ENCODE data around the gene TBC1D5. TPM values are rescaled to one million over a fixed set of nuclear protein-coding genes. Genes with fewer than 3 reads are reported as not detected.

The TBC1D5 gene
- total RNA-seq, 1 donor from 2014 or later, result 32.1 TPM

DNA sequence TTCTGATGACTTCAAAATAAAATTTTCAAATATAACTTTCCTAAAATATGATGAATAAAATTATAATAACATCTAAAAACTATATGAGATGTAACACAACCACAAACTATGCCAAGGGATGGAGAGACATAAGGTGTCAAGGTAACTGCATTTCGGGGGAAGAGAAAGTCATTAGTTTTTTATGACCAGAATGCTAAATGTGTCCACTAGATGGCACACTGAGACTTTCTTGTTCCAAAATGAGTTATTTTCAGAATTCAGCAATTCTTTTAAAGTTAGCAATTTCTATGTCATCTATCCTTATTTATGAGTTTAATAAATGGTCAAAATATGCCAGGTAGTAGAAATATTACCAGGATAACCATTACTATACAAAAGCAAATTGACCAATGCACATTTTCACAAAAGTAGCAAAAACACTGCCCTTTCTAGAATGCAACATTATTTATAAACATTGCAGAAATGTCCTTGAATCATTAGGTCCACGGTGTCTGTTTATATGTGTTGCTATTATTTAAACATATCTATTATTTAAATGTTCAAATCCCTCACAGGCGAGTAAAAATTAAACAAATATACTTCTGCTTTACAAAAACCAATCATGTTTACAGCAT lies 483.5 kb downstream of the TBC1D5 start:
- H3K4me3 ChIP-seq (ENCODE audit: low read depth, low read length), result no peak overlapping the region
- no peak for DNase-seq (ENCODE audit: low read depth)

GRCh38 chr3:17257269-17257668 lies 485.2 kb downstream of the TBC1D5 start:
- no peak for TF ChIP-seq CTCF (conservative IDR thresholded peaks at IDR 0.05; ENCODE audit: low read depth, low read length)
- no peak for DNase-seq (ENCODE audit: low read depth)
- H3K4me3 ChIP-seq (ENCODE audit: low read depth, low read length), result no peak overlapping the region

More for the DNA sequence above, 483.5 kb downstream of the TBC1D5 start:
- TF ChIP-seq CTCF (conservative IDR thresholded peaks at IDR 0.05; ENCODE audit: low read depth, low read length), result peak; percentile 72

DNA sequence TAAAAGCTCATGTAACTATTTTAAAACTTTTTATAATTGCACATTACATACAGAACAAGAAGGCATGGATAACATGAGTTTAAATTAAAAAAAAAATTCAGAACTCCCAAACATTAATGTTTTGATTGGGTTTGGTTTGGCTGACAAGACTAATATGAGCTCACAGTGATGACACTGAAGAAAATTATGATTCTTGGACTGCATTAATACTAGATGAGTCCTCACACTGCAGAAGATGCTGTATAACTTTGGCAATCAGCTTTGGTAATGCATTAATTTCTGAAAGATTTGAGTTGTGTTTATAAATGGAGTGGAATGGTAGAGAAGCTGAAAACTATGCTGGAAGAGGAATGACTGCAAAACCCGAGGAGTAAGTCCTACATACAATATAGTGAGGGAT lies 498.8 kb downstream of the TBC1D5 start:
- no peak overlapping the region for H3K4me3 ChIP-seq (ENCODE audit: low read depth, low read length)
- TF ChIP-seq CTCF (conservative IDR thresholded peaks at IDR 0.05; ENCODE audit: low read depth, low read length), result no peak
- no peak for DNase-seq (ENCODE audit: low read depth)

DNA sequence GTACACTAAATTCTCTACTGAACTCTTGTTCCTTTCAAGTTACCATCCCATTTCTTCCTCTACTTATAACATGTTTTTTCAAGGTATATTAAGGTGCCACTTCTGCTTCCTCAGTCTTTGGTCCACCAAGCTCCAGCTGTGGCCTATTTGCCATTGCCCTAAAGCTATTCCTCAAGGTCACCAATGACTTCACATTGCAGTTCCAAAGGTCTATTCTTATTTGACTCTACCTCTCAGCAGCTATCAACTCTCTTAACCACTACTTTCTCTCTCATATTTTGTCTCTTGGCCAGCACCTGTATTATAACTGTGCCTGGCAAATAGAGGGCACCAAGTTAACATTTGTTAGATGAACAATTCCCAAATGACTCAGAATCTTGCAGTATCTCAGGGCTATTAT lies 503.0 kb downstream of the TBC1D5 start:
- DNase-seq (ENCODE audit: low read depth), result no peak
- no peak overlapping the region for H3K4me3 ChIP-seq (ENCODE audit: low read depth, low read length)
- no peak for TF ChIP-seq CTCF (conservative IDR thresholded peaks at IDR 0.05; ENCODE audit: low read depth, low read length)

GRCh38 chr3:17238023-17238422 lies 504.4 kb downstream of the TBC1D5 start:
- no peak for DNase-seq (ENCODE audit: low read depth)
- H3K4me3 ChIP-seq (ENCODE audit: low read depth, low read length), result no peak overlapping the region
- no peak for TF ChIP-seq CTCF (conservative IDR thresholded peaks at IDR 0.05; ENCODE audit: low read depth, low read length)

DNA sequence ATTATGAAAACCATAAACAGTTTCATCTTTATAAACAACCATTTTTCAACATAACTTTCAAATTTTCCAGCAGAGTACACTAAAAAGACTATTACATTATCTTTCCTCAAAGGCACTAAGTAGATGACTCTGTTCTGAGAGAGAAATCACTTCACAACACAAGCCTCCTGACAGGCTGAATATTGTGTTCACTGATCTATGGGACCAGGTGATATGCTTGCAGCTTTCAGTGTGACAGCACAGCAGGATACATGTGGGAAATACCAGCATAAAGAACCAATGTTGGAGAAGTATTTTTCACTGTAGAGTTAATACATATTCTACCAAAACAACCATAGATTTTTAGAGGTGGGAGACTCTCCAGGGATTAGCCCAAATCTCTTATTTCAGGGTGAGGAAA lies 507.1 kb downstream of the TBC1D5 start:
- H3K4me3 ChIP-seq (ENCODE audit: low read depth, low read length), result no peak overlapping the region
- no peak for DNase-seq (ENCODE audit: low read depth)
- no peak for TF ChIP-seq CTCF (conservative IDR thresholded peaks at IDR 0.05; ENCODE audit: low read depth, low read length)

- no peak overlapping the region for H3K4me3 ChIP-seq (ENCODE audit: low read depth, low read length)
- DNase-seq (ENCODE audit: low read depth), result no peak
- TF ChIP-seq CTCF (conservative IDR thresholded peaks at IDR 0.05; ENCODE audit: low read depth, low read length), result no peak
These were observed 508.0 kb downstream of the TBC1D5 start for GRCh38 chr3:17234382-17234781.

All from epithelial cell of proximal tubule (primary cell).